Hematopoietic multipotent progenitor cell treated with erythropoietin and hydrocortisone succinate and interleukin-3 and kit ligand, for 15 days (in vitro differentiated cells): Measurements from ENCODE around the gene SPA17.

ENCODE experiments used
- DNase-seq: peaks from one replicate; pipeline ENCODE4 v3.0.0-alpha.2; 2015; ENCODE audit warnings: low spot score

SPA17 gene

DNA sequence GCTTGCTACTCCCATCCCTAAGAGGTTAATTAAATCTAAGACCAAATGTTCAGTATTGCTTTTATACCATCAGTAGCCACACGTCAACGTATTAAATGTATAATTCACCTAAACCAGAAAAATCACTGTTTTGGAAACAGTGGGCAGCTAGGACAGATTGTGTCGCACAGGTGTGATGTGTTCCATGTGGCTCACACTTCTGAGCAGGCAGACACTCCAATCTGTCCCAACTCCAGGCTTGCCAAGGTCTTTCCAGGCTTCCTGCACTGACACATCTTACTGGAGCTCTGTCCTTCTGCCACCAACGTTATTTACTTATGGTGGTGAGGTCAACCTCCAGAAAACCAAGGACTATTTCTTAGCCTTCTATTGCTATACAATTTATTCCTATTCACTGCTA, 11.6 kb upstream of the SPA17 start:
- no peak for DNase-seq

DNA sequence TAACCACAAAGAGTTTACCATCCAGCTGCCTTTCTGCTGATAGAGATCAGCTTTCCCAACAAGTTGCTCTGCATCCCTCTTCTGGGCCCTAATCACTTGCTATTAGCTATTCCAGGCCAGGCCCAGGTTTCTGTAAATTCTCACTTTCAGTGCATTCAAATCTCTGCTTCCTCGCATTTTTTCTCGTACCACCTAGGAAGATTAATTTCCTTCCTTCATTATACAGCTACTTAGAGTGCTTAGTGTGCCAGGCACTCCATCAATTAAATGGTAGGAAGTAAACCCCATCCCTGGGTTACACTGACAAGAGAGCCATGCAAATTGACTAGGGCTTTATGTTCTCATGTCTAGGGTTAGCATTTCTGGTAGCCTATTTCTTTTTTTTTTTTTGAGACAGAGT, 9.8 kb upstream of the SPA17 start:
- no peak for DNase-seq

DNA sequence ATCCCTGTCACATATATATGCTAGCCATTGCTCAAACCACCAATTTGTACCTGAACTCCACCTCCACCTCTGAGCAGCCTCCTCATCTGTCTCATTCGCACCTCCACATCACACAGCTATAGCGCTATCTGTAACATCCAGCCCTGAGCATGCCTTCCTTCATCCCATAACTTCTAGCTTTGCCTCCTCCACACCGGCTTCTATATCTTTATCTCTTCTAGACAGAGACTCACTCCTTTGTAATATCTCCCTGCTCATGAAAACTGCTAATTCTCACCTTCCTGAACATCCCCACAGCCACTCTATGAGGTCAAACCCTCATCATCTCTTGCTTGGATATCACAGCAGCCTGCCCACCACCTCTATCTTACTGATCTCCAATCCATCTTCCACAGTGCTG, 6.1 kb upstream of the SPA17 start:
- no peak for DNase-seq

DNA sequence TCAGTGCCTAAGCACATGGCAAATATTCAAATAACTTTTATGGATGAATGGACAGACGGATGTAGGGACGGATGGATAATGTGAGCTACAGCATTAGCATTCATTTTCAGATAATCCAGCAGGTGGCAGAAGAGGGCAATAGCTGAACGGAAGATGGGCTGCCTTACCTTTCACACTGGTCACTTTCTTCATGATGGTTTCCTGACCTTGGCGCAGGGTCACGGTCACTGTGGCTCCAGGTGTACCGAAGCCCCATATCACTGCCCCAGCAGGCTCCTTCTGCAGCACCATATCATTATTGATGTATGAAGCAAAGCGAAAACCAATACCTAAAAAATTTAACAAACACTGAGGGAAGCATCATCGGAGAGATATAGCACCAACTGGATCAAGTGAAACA, 4.5 kb upstream of the SPA17 start:
- DNase-seq, result peak; percentile 56

DNA sequence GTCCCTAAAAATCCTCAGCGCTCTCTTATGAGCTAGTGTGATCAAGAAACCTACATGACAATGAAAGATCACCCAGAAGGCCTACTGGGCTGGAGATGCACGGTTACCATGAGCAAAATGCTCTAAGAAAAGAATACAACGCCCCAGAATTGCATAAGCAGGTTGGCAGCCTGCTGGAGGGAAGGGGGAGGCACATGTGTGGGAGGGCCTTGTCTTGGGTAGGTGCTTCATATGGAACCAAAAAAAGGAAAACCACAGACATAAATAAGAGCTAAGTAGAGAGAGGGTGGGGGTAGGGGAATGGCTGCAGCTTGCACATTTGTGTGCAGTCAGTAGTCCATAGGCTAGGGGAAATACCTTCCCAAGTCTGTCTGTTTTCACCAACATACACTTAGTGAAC, 3.0 kb upstream of the SPA17 start:
- no peak for DNase-seq

DNA sequence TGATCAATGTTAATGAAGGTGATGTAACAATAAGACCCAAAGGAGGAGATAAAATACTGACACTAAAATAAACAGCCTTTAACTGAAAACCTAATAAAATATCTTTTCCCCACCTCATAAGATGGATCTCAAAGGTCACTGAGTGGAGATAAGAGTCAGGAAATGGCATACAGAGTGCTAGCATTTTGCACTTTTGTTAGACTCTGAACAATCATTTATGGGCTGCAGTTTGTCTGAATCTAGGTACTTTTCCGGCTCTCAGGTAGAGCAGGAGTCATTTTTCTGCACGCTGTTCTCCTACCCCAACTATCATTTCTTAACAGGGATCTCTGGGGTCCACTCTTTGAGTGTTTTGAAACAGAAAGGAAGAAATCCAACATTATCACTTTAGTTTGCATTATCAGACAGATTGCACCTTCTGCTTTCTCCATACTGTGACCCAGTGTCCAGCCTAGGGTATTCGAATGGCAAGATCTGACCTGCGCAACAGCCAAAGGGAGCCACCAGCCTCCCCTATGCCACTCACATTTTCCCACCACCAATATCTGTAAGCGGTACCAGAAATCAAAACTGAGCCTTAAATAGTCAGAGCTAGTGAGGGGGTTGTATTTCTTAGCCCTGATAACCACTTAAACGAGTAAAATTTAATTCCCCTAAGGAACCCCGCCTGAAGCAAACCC, 1.0 kb upstream of the SPA17 start:
- DNase-seq, result no peak

DNA sequence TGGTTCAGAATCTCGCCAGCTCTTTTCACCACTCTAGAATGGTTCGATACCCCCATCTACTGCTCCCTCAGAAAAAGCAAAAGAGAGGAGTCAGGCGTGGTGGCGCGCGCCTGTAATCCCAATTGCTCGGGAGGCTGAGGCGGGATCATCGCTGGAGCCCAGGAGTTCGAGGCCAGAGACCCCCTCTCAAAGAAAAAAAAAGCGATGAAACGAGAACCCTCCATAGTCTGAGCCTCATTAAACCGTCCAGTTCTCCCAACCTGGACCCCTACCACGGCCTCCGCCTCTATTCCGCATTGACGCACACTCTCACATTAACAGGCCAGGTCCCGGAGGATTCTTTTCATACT, 439 bp downstream of the SPA17 start:
- DNase-seq, result no peak

GRCh38 chr11:124674571-124674970, 867 bp downstream of the SPA17 start:
- DNase-seq, result no peak

DNA sequence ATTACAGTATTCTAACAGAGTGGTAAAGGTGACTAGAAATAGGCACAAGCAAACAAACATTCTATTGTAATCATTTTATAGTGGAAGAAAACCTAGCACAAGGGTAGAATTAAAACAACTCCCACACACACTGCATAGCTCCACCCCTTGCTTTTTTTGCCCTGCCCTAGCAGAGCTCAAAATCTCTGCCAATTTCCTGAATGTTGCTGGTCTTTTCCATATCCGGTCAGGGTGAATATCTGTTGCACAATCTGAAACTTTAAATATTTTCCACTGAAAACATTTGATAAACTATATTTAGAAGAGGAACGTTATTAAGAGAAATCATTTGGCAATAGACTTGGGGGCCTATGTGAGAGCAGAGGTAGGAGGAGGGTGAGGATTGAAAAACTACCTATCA, 2.7 kb downstream of the SPA17 start:
- DNase-seq, result no peak

DNA sequence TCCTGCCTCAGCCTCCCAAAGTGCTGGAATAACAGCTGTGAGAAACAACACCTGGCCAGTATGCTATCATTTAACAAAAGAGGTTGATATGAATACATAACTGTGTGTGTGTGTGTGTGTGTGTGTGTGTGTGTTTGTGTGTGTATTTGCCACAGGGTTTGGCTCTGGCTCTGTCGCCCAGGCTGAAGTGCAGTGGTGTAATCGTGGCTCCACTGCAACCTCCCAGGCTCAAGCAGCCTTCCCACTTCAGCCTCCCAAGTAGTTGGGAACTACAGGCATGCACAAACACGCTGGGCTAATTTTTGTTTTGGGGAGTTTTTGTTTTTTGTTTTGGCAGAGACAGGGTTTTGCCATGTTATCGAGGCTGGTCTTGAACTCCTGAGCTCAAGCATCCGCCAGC, 4.7 kb downstream of the SPA17 start:
- no peak for DNase-seq

DNA sequence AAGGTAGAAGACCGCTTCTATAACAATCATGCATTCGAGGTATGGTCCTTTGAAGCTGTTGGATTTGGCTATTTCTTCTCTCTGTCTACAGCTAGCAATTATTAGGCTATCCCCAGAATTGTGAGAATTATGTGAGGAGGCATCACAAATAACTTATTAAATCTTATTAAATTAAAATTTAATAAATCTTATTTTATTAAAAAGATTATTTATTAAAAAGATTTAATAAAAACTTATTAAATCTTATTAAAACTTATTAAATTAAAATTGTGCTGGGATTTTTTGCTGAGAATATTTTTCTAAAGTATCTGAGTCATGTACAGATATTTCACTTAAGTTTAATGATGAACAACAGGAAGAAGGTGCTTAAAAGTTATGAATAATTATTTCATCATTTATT, 7.7 kb downstream of the SPA17 start:
- no peak for DNase-seq

GRCh38 chr11:124682443-124682842, 8.7 kb downstream of the SPA17 start:
- DNase-seq, result no peak

GRCh38 chr11:124693142-124693541, 19.4 kb downstream of the SPA17 start:
- DNase-seq, result no peak

DNA sequence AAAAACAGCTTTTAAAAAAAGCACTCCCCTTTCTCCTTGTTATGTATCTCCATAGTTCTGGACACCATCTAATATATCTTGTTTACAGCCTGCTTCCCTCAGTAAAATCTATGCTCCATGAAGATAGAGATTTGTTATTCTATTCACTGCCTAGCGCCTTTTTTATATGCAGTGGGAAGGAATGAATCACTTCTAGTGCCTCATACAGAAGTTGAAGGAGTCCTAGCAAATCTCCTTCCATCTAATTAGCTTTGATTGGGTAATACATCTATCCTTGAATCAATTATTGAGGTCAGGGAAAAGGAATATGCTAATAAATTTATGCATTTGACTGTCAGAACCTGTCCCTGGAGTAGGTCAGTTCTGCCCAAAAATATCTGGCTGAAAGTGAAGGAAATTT, 25.8 kb downstream of the SPA17 start:
- DNase-seq, result no peak

DNA sequence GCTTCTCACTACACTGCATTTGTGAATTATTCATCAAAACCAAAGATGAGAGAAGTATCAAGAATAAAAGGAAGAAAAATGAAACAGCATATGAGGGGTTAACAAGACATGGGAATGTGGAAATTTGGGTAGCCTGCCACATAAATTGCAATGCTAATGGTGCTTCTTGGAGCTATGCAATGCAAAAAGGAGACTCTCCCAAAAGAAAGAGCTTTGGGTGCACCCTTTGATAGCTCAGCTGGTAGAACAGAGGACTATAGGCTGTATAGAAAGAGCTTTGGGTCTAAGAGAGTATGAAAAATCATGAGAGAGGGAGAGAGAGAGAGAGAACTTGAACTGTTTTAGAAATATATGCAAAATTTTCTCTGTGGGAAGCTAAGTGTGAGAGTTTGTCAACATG, 26.3 kb downstream of the SPA17 start:
- DNase-seq, result no peak

GRCh38 chr11:124707829-124708228, 34.1 kb downstream of the SPA17 start:
- no peak for DNase-seq

DNA sequence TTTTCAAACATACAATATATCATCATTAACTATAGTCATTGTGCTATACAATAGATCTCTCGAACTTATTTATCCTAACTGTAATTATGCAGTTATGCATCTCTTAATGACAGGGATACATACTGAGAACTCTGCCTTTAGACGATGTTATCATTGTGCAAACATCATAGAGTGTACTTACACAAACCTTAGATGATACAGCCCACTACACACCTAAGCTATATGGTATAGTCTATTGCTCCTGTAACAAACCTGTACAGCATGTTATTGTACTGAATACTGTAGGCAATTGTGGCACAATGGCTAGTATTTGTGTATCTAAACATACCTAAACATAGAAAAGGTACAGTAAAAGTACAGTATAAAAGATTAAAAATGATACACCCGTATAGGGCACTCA, 38.7 kb downstream of the SPA17 start:
- DNase-seq, result no peak

DNA sequence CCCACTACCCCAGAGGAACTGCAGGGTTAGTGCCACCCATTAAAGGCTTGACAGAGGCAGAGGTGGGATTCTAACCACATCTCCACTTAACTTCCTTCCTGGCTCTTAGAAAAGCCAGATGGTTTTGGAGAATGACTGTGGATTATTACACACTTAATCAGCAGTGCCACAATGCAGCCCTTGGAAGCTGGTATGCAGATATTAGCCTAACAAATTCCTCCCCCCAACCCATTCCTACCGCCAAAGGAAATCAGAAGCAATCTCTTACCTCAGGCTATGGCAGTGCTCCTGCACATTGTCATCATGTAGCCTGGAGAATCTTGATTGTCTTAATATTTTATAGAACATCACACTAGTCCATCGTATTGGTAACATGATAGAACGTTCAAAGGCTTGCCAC, 42.9 kb downstream of the SPA17 start:
- DNase-seq, result no peak

DNA sequence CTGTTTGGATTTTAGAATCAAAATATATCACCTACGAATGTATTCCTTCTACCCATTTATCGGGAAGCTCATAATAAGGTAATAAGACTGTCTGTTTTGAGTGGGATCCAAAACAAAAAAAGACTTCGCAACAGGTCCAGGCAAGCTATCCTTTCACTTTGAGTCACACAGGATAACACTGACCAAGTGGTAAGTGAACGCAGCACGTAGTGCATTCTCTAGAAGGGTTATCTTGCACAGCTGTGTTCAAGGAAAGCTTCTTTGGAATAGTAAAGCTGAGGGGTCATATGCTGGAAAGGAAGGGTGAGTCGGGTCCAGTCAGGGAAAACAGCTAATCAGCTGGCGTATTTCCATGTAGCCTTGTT, 43.7 kb downstream of the SPA17 start:
- no peak for DNase-seq

DNA sequence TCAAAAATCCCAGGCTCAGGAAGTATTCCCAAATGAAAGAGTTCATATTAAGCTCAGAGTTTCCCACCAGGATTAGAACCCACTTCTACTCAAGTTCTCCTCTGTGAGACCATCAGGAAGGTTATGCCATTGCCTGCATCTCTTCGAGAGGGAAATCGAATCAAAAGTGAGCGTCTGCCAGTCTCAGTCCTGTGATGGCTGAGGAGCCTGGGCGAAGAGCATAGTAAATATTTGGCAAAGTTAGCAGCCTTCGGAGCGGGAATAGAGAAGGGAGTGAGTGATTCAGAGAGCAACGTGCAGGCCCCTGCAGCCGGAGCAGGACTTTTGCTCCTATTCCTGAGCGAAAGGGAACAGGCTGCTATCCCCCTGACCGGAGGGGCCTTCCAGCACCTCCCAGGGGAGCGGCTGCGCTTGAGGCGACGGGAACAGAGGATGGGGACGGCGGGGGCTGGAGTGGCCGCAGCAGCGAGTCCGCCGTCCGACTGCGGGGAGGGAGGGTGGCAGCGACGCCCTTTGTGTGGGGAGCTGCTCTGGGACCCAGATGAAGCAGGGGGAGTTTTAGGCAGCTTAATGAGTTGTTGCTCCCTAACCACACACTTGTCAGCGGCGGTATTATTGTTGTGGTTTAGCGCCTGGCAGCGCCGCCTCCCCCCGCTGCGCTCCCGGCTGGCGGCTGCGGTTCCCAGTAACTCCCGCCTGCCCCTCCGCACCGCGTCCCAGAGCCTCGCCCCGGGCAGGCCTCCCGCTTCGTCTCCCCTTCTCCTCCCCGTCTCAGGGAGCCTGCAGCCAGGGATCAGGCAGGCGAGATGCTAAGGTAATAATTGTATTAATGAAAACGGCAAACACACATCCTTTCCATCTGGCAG, 44.3 kb downstream of the SPA17 start:
- DNase-seq, result no peak

DNA sequence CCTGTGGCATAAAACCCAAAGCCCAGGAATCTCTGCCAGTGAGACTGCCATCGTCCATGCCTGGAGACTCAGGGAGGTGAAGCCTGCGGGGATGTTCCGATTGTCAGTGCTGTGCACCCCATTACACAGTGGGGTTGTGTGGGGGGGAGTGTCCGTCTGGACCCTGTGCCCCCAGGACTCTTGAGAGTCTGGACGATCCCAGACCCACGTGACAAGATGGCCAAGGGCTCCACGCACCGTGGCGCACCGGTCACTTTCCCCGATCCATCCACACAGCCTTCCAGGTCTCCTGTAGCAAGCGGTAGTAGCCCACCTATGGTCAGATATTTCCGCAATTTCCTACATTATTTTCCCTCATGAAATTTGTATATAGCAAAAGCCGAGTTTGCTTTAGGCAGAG, 45.1 kb downstream of the SPA17 start:
- DNase-seq, result no peak

DNA sequence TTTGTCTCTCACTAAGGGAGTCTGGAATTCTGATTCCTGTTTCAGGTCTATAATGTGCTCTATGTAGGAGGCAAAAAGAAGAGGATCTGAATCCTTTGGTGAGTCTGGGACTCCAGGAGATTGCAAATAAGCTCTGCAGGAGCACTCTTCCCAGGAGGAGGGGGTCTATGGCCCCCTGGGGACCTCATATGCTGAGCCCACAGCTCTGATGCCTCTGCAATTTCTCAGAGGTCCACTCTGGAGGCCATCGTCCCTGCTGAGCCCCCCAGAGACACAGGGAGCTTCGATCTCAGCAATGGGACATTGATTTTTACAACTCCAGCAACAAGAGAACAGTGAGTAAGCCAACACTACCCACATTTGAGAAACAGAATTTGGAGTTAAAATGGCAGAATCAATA, 45.8 kb downstream of the SPA17 start:
- no peak for DNase-seq

GRCh38 chr11:124722176-124722575, 48.5 kb downstream of the SPA17 start:
- DNase-seq, result no peak
